CD4-positive, CD25-positive, alpha-beta regulatory T cell (primary cell): Measurements from ENCODE around the gene MED13L. TPM values are rescaled to one million over a fixed set of nuclear protein-coding genes. Genes with fewer than 3 reads are reported as not detected.

Source experiments
- ATAC-seq, 2 donors: fragments of 150-1000 bp; cut with Tn5 transposase; one replicate each; pipeline ENCODE4 v1.10.0; 2021; ENCODE audit warnings: low read depth in 2 of 2, moderate number of reproducible peaks in 2 of 2, moderate library complexity in 1 of 2
- DNase-seq, 3 donors: peaks; one replicate each; pipeline versions ENCODE4 v3.0.0 to v3.0.0-alpha.2; 2012 to 2022; ENCODE audit warnings: mixed read lengths in 1 of 3
- H3K27ac ChIP-seq: one replicate; pipeline ENCODE4 v1.7.0; 2013; ENCODE audit warnings: mild to moderate bottlenecking, low read length; ENCODE audit not compliant: insufficient read depth, poor library complexity, severe bottlenecking
- H3K27me3 ChIP-seq: one replicate; pipeline ENCODE4 v1.7.0; 2013; ENCODE audit warnings: low read length; ENCODE audit not compliant: control insufficient read depth, insufficient read depth
- H3K36me3 ChIP-seq: one replicate; pipeline ENCODE4 v1.7.0; 2013; ENCODE audit warnings: mild to moderate bottlenecking, low read length, moderate library complexity; ENCODE audit not compliant: control insufficient read depth, insufficient read depth
- H3K4me1 ChIP-seq: 2 replicates; pipeline ENCODE4 v1.7.0; 2013; ENCODE audit warnings: mild to moderate bottlenecking, low read length; ENCODE audit not compliant: insufficient read depth, control insufficient read depth, poor library complexity, severe bottlenecking
- H3K4me3 ChIP-seq: one replicate; pipeline ENCODE4 v1.7.0; 2013; ENCODE audit warnings: low read depth, mild to moderate bottlenecking, low read length, moderate library complexity
- H3K9me3 ChIP-seq, 2 experiments: 1 replicate in 1 of 2; 2 replicates in 1 of 2; pipeline ENCODE4 v1.7.0; 2013; ENCODE audit warnings: low read length in 2 of 2, mild to moderate bottlenecking in 1 of 2, moderate library complexity in 1 of 2; ENCODE audit not compliant: control insufficient read depth in 2 of 2
- H3K27ac Mint-ChIP-seq, 3 donors: one replicate each; pipeline ENCODE4 v1.8.0; 2020 to 2022; ENCODE audit warnings: mild to moderate bottlenecking in 3 of 3, mixed read lengths in 3 of 3, moderate library complexity in 2 of 3
- H3K27me3 Mint-ChIP-seq: one replicate; pipeline ENCODE4 v1.8.0; 2022; ENCODE audit warnings: mild to moderate bottlenecking, mixed read lengths
- H3K36me3 Mint-ChIP-seq: one replicate; pipeline ENCODE4 v1.8.0; 2020; ENCODE audit warnings: mixed read lengths
- H3K4me1 Mint-ChIP-seq, 4 donors: one replicate each; pipeline ENCODE4 v1.8.0; 2020 to 2022; ENCODE audit warnings: mixed read lengths in 4 of 4, mild to moderate bottlenecking in 1 of 4
- H3K4me3 Mint-ChIP-seq, 4 donors: one replicate each; pipeline ENCODE4 v1.8.0; 2020 to 2022; ENCODE audit warnings: mild to moderate bottlenecking in 4 of 4, mixed read lengths in 4 of 4, moderate library complexity in 3 of 4
- H3K9me3 Mint-ChIP-seq, 7 donors: one replicate each; pipeline ENCODE4 v1.8.0; 2020 to 2022; ENCODE audit warnings: mixed read lengths in 7 of 7, mild to moderate bottlenecking in 3 of 7, moderate library complexity in 2 of 7
- polyA plus RNA-seq, 4 donors: library from polyadenylated mRNA; unstranded; fragments of 300-500 nt; fragmentation: Illumina TruSeq; gene quantifications; one replicate each; pipeline ENCODE4 v1.2.3, GENCODE V29; 2021
- total RNA-seq: library from RNA; stranded (reverse); gene quantifications from one replicate; pipeline ENCODE4 v1.2.3, GENCODE V29; 2022

MED13L gene
- total and polyA plus RNA-seq, 5 donors from 2014 or later, result 4.5 to 179 (median 7.0) TPM

GRCh38 chr12:116263431-116263830 lies 14.1 kb downstream of the MED13L start:
- H3K4me3 ChIP-seq, result no peak overlapping the region
- no peak overlapping the region for H3K27ac ChIP-seq
- no peaks in the 10 kb centered on the region for H3K9me3 Mint-ChIP-seq
- DNase-seq, result no peak
- no peaks in the 10 kb centered on the region for H3K36me3 ChIP-seq
- H3K4me1 ChIP-seq, result peaks cover 16% of the 10 kb centered on the region
- no peak overlapping the region for H3K27ac Mint-ChIP-seq
- no peak for ATAC-seq
- no peaks in the 10 kb centered on the region for H3K27me3 ChIP-seq
- no peak overlapping the region for H3K4me3 Mint-ChIP-seq
- no peaks in the 10 kb centered on the region for H3K27me3 Mint-ChIP-seq
- H3K4me1 Mint-ChIP-seq, result peaks cover 9 to 47% (median 36%) of the 10 kb centered on the region in 4 donors
- H3K36me3 Mint-ChIP-seq, result no peaks in the 10 kb centered on the region
- no peaks in the 10 kb centered on the region for H3K9me3 ChIP-seq

GRCh38 chr12:116262741-116263140 lies 14.8 kb downstream of the MED13L start:
- no peaks in the 10 kb centered on the region for H3K27me3 ChIP-seq
- peak overlapping the region in 1 of 4 donors; percentile 2 for H3K4me3 Mint-ChIP-seq
- H3K27ac Mint-ChIP-seq, result no peak overlapping the region
- ATAC-seq (no peak), DNase-seq (no peak)
- peaks cover 16% of the 10 kb centered on the region for H3K4me1 ChIP-seq
- H3K9me3 Mint-ChIP-seq, result no peaks in the 10 kb centered on the region
- no peaks in the 10 kb centered on the region for H3K36me3 ChIP-seq
- H3K4me3 ChIP-seq, result no peak overlapping the region
- no peaks in the 10 kb centered on the region for H3K27me3 Mint-ChIP-seq
- peaks cover 14 to 54% (median 40%) of the 10 kb centered on the region in 4 donors for H3K4me1 Mint-ChIP-seq
- no peaks in the 10 kb centered on the region for H3K9me3 ChIP-seq
- H3K36me3 Mint-ChIP-seq, result no peaks in the 10 kb centered on the region
- no peak overlapping the region for H3K27ac ChIP-seq

GRCh38 chr12:116261525-116262100 lies 15.9 kb downstream of the MED13L start:
- ATAC-seq (no peak), DNase-seq (no peak)
- Mint-ChIP-seq H3K9me3 (no peaks in the 10 kb centered on the region), H3K4me3 (peak overlapping the region in 1 of 4 donors; percentile 8), H3K27ac (peak overlapping the region in 1 of 3 donors; percentile 15), H3K36me3 (no peaks in the 10 kb centered on the region), H3K27me3 (no peaks in the 10 kb centered on the region), H3K4me1 (peaks cover 20 to 64% (median 49%) of the 10 kb centered on the region in 4 donors)
- no peak overlapping the region for H3K27ac ChIP-seq
- no peaks in the 10 kb centered on the region for H3K27me3 ChIP-seq
- no peak overlapping the region for H3K4me3 ChIP-seq
- H3K36me3 ChIP-seq, result no peaks in the 10 kb centered on the region
- H3K9me3 ChIP-seq, result no peaks in the 10 kb centered on the region
- peaks cover 13% of the 10 kb centered on the region for H3K4me1 ChIP-seq

- DNase-seq (no peak), ATAC-seq (no peak)
- Histone ChIP-seq H3K9me3 (no peaks in the 10 kb centered on the region), H3K27ac (no peak overlapping the region), H3K27me3 (no peaks in the 10 kb centered on the region), H3K36me3 (no peaks in the 10 kb centered on the region), H3K4me1 (peaks cover 12% of the 10 kb centered on the region), H3K4me3 (no peak overlapping the region)
- H3K4me1 Mint-ChIP-seq, result peaks cover 32 to 78% (median 61%) of the 10 kb centered on the region in 4 donors
- peak overlapping the region in 1 of 4 donors; percentile 13 for H3K4me3 Mint-ChIP-seq
- H3K36me3 Mint-ChIP-seq, result no peaks in the 10 kb centered on the region
- no peak overlapping the region for H3K27ac Mint-ChIP-seq
- no peaks in the 10 kb centered on the region for H3K27me3 Mint-ChIP-seq
- no peaks in the 10 kb centered on the region for H3K9me3 Mint-ChIP-seq
Measured at GRCh38 chr12:116259800-116260577, 17.5 kb downstream of the MED13L start.

- Histone ChIP-seq H3K4me1 (peaks cover 2% of the 10 kb centered on the region), H3K4me3 (no peak overlapping the region), H3K27me3 (no peaks in the 10 kb centered on the region), H3K9me3 (no peaks in the 10 kb centered on the region), H3K27ac (no peak overlapping the region), H3K36me3 (no peaks in the 10 kb centered on the region)
- H3K9me3 Mint-ChIP-seq, result peaks cover 0 to 4% (median 0%) of the 10 kb centered on the region in 7 donors
- no peak for DNase-seq
- peaks cover 35 to 83% (median 64%) of the 10 kb centered on the region in 4 donors for H3K4me1 Mint-ChIP-seq
- no peaks in the 10 kb centered on the region for H3K27me3 Mint-ChIP-seq
- H3K36me3 Mint-ChIP-seq, result no peaks in the 10 kb centered on the region
- H3K27ac Mint-ChIP-seq, result no peak overlapping the region
- H3K4me3 Mint-ChIP-seq, result no peak overlapping the region
- ATAC-seq, result no peak
Measured at GRCh38 chr12:116257826-116258225, 19.7 kb downstream of the MED13L start.

- Mint-ChIP-seq H3K9me3 (peaks cover 0 to 7% (median 0%) of the 10 kb centered on the region in 7 donors), H3K4me3 (no peak overlapping the region), H3K27ac (peak overlapping the region in 1 of 3 donors; percentile 37), H3K4me1 (peaks cover 41 to 83% (median 64%) of the 10 kb centered on the region in 4 donors), H3K27me3 (no peaks in the 10 kb centered on the region), H3K36me3 (peaks cover 6% of the 10 kb centered on the region)
- no peaks in the 10 kb centered on the region for H3K9me3 ChIP-seq
- H3K27me3 ChIP-seq, result no peaks in the 10 kb centered on the region
- H3K4me3 ChIP-seq, result no peak overlapping the region
- DNase-seq (no peak), ATAC-seq (no peak)
- no peaks in the 10 kb centered on the region for H3K36me3 ChIP-seq
- no peak overlapping the region for H3K27ac ChIP-seq
- H3K4me1 ChIP-seq, result peaks cover 2% of the 10 kb centered on the region
Measured at GRCh38 chr12:116257215-116257614, 20.3 kb downstream of the MED13L start.

- H3K4me3 Mint-ChIP-seq, result no peak overlapping the region
- peak overlapping the region in 1 of 3 donors; percentile 26 for H3K27ac Mint-ChIP-seq
- peaks cover 0 to 22% (median 3%) of the 10 kb centered on the region in 7 donors for H3K9me3 Mint-ChIP-seq
- DNase-seq (no peak), ATAC-seq (no peak)
- H3K27me3 Mint-ChIP-seq, result no peaks in the 10 kb centered on the region
- H3K36me3 ChIP-seq, result no peaks in the 10 kb centered on the region
- H3K36me3 Mint-ChIP-seq, result peaks cover 17% of the 10 kb centered on the region
- H3K27ac ChIP-seq, result no peak overlapping the region
- peaks cover 0 to 6% of the 10 kb centered on the region in 2 experiments for H3K9me3 ChIP-seq
- no peaks in the 10 kb centered on the region for H3K27me3 ChIP-seq
- no peak overlapping the region for H3K4me3 ChIP-seq
- H3K4me1 ChIP-seq, result peaks cover 15% of the 10 kb centered on the region
- peaks cover 49 to 76% (median 60%) of the 10 kb centered on the region in 4 donors for H3K4me1 Mint-ChIP-seq
Measured at GRCh38 chr12:116249938-116250337, 27.6 kb downstream of the MED13L start.
